DMS79 treated with DMSO at 0.1 percent for 48 hours (cell line): ENCODE data around the gene JADE3.
"Not testable (repeated sequence)": the region's sequence is repeated elsewhere in the genome, so short reads cannot be mapped to it uniquely, and the experiment has no call there.

Experiments
- DNase-seq: peaks from one replicate; lab custom pipeline; 2025; lab: John Stamatoyannopoulos, UW

Gene JADE3

DNA sequence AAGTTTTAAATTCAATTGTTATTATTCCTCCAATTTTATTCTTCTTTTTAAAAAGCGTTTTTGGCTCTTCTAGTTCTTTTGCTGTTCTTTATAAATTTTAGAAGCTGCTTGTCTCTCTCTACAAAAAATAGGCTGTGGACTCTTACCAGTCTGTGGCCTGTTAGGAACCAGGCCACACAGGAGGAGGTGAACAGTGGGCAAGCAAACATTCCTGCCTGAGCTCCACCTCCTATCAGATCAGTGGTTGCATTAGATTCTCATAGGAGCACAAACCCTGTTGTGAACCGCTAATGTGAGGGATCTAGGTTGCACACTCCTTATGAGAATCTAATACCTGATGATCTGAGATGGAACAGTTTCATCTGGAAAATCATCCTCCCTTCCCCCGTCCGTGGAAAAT is 23.1 kb downstream of the JADE3 start:
- no peak for DNase-seq

DNA sequence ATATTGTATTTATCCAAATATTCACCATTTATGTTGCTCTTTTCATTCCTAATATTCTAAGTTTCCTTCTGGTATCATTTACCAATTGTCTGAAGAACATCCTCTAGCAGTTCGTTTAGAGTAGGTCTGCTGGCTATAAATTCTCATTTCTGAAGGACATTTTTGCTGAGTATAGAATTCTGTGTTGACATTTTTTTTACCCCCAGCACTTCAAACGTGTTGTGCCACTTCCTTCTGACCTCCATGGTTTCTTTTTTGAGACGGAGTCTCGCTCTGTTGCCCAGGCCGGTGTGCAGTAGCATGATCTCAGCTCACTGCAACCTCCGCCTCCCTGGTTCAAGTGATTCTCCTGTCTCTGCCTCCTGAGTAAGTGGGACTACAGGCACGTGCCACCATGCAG is 26.4 kb downstream of the JADE3 start:
- DNase-seq: no peak

- no peak for DNase-seq
These were observed 29.1 kb downstream of the JADE3 start for GRCh38 chrX:46941341-46941740.

DNA sequence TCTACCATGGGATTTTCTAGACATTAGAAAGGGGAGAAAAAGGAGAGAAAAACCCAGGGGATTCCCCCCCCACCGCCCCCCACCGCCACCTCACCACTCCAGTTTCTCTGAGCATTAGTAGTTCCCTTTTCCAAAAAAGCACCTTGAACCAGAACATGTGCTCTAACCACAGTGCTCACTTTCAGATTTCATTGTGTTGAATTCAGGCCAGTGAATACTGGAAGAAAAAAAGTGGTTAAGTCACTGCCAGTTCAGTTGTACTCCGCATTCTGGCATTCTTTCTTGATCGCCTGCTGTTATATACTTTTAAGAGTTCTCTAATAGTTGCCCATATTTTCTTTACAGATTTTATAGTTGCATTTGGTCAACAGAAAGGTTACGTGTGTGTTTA is 40.9 kb downstream of the JADE3 start:
- DNase-seq: no peak

- no peak for DNase-seq
These were observed 41.4 kb downstream of the JADE3 start for GRCh38 chrX:46953597-46953996.

DNA sequence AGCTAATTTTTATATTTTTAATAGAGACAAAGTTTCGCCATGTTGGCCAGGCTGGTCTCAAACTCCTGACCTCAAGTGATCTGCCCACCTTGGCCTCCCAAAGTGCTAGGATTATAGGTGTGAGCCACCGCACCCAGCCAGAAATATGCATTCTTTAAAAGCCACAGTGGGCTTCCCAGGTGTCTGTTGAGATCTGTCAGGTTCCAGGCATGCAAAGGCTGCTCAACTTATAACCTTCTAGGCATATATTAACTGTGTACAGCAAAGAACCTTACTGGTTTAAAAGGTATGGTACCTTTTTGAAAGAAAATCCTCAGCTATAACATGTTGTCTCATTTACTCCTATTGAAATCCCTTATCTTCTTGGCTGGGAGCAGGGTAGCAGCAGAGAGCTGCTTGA is 42.5 kb downstream of the JADE3 start:
- no peak for DNase-seq

DNA sequence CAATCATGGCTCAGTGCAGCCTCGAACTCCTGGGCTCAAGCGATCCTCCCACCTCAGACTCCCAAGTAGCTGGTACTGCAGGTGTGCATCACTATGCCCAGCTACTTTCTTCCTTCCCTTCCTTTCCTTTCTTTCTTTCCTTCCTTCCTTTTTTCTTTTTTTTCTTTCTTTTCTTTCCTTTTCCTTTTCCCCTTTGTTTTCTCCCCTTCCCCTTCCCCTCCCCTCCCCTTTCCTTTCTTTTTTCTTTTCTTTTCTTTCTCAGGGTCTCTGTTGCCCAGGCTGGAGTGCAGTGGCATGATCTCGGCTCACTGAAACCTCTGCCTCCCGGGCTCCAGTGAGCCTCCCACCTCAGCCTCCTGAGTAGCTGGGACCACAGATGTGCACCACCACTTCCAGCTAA is 44.4 kb downstream of the JADE3 start:
- not testable (repeated sequence) for DNase-seq

DNA sequence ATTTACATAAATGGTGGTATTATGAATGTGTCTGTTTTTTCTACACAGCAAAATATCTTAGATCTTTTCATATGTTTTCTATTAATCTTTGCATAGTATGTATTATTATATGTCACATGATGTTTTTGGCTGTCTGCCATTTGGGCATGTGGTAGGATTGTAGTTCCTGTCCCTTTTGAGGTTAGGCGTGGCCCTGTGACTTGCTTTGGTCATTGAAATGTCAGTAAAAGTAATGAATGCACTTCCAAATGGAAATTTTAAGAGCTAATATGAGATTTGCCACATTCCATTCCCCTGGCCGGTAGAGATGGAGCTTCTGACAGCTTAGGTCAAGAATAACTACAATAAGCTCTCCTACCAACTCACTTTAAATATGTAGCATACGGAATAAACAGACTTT is 45.1 kb downstream of the JADE3 start:
- no peak for DNase-seq

DNA sequence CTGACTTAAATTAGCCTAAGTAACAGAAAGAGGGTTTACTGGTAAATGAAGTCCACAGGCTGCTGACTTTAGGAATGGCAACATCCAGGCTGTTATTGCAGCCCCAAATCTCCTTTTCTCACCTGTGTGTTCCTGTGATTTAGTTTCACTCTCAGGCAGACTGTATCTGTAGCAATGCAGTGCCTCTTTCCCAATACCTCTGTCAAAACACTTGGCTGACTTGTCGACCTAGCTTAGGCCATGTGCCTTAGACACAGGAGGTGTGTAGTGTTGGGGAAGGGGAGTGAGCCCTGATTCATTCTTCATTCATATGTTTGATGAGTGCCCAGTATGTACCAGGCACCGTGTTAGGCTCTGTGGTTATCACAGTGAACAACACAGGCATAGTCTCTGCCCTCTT is 46.9 kb downstream of the JADE3 start:
- DNase-seq: no peak

- DNase-seq: no peak
These were observed 47.9 kb downstream of the JADE3 start for GRCh38 chrX:46959985-46960700.

- no peak for DNase-seq
These were observed 48.9 kb downstream of the JADE3 start for GRCh38 chrX:46961097-46961496.

- DNase-seq: peak; percentile 11
These were observed 49.5 kb downstream of the JADE3 start for GRCh38 chrX:46961574-46962283.

GRCh38 chrX:46965125-46965758 is 53.0 kb downstream of the JADE3 start:
- no peak for DNase-seq

GRCh38 chrX:46967547-46967946 is 55.3 kb downstream of the JADE3 start:
- DNase-seq: no peak

DNA sequence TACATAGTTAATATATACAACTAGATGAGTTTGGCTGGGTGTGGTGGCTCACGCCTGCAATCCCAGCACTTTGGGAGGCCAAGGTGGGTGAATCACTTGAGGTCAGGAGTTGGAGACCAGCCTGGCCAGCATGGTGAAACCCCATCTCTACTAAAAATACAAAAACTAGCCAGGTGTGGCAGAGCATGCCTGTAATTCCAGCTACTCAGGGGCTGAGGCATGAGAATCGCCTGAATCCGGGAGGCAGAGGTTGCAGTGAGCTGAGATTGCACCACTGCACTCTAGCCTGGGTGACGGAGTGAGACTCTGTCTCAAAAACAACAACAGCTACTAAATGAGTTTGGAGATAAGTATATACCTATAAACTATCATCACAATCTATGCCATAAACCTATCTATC is 64.8 kb downstream of the JADE3 start:
- not testable (repeated sequence) for DNase-seq

GRCh38 chrX:46978341-46979291 is 66.4 kb downstream of the JADE3 start:
- DNase-seq: no peak

GRCh38 chrX:46984705-46985104 is 72.5 kb downstream of the JADE3 start:
- no peak for DNase-seq

- no peak for DNase-seq
These were observed 77.3 kb downstream of the JADE3 start for GRCh38 chrX:46989548-46989947.

- no peak for DNase-seq
These were observed 79.4 kb downstream of the JADE3 start for GRCh38 chrX:46991664-46992063.

DNA sequence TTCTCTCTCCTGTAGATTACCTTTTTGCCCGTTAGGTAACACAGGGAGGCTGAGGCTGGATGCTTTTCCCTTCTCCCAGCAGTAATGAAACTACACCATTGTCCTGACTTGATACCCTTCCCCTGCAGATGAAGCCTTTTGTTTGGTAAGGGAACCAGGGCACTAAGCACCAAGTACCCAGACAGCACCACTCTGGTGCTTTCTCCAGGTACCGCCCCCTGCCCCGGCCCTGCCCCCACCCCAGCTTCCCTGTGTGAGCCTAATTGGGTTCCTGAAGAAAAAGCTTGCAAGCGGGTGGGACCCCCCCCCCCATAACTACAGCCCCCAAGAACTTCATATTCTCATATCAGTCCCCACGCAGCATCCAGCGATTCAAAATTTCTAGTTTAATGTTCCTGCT is 79.8 kb downstream of the JADE3 start:
- DNase-seq: no peak

DNA sequence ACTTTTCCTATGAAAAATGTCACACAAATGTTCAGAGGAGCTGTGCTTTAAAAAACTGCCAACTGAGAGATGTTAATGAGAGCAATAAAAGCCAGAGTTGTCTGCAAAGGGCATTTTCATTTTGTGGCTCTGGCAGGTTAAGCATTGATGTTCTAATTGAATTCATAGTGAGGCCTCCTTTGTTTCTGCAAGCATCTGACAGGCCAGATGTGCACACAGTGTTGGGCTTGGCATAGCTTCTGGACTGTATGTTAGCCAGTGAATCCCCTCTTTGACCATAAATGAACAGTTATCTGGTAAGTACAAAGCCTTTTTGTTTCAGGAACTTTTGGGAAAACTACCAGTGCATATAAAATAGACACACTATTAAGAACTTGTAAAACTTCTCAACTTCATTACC is 81.9 kb downstream of the JADE3 start:
- no peak for DNase-seq

- no peak for DNase-seq
These were observed 99.9 kb downstream of the JADE3 start for GRCh38 chrX:47012131-47012530.
